ENCODE results near the gene NPB. TPM values are rescaled to one million over a fixed set of nuclear protein-coding genes. Genes with fewer than 3 reads are reported as not detected.

NPB gene
- total and polyA plus RNA-seq, 4 donors: 0.58 to 2.4 (median 1.0) TPM; not detected in 1

DNA sequence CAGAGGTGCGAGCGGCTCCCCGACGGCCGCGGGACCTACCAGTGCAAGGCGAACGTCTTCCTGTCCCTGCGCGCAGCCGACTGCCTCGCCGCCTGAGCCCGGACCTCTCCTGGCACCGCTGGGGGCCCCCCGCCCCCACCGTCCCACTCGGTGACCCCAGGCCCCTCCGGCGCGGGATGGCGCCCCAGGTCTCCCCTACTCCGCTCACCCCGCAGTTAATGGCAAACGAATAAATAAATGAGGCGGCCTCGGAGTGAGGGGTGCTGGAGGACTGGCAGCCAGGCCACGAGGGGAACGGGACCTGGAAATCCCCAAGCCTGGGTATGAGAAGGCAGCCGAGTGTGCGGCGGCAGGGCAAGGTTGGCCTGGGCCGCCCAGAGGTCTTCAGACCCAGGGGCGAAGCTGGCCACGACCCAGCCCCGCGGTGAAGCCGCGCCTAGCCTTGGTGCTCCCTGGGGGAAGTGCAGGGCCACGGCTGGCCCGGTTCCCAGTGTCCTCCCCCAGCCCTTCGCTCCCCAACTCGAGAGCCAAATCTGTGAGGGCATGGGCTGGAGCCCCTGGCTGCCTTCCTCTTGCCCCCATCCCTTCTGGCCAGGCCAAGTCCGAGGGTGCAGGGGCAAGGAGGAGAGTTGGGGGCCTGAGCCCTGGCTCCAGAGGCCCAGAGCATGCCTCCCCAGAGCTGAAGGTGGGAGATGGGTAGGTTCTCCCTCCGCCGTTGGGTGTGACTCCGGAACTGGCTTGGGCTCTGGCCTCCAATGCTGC, 796 bp downstream of the NPB start:
- H3K9me3 ChIP-seq (ENCODE audit: control insufficient read depth, low read length): no peaks in the 10 kb centered on the region
- intact Hi-C loops (cut with DNase I): no loop called here
- no peaks in the 10 kb centered on the region for H3K4me1 ChIP-seq (ENCODE audit: control insufficient read depth in 1 of 2, insufficient read depth in 2 of 2, low read length in 2 of 2)
- peak in 1 of 2 donors; percentile 78 for DNase-seq
- H3K27me3 ChIP-seq (ENCODE audit: control insufficient read depth in 1 of 2, insufficient read depth in 2 of 2, low read length in 1 of 2): no peaks in the 10 kb centered on the region
- no peak overlapping the region for H3K4me3 ChIP-seq (ENCODE audit: low read length in 2 of 2)
- WGBS, 2 donors: 52 to 56% methylated on average over 47 of the region's 47 CpGs
- H3K36me3 ChIP-seq (ENCODE audit: control insufficient read depth in 1 of 2, insufficient read depth in 2 of 2, low read length in 1 of 2): peaks cover 0 to 2% of the 10 kb centered on the region in 2 donors
- no peak for ATAC-seq (ENCODE audit: low FRiP score)
- no peak overlapping the region for H3K27ac ChIP-seq (ENCODE audit: low read depth in 1 of 2, low read length in 2 of 2)

DNA sequence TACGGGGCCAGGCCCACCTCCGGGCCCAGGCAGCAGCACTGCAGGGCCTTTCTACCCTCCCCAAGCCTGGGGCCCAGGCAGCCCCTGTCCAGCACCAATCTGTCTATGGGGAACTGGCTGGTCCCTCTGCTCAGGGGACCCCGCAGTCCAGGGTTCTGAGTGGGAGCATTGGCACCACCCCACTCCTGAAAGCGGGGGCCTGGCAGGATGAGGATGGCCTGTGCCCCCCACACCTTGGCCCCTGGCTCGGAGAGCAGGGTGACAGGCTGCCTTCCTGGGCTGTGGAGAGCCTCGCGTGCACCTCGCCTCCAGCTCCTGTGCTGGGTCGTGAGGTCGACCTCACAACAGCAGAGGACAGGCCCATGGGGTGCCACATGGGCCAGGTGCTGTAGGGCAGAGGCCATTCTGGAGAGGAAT, 1.4 kb downstream of the NPB start:
- H3K4me1 ChIP-seq (ENCODE audit: control insufficient read depth in 1 of 2, insufficient read depth in 2 of 2, low read length in 2 of 2): no peaks in the 10 kb centered on the region
- no peaks in the 10 kb centered on the region for H3K9me3 ChIP-seq (ENCODE audit: control insufficient read depth, low read length)
- H3K27ac ChIP-seq (ENCODE audit: low read depth in 1 of 2, low read length in 2 of 2): no peak overlapping the region
- ATAC-seq (ENCODE audit: low FRiP score) (no peak), DNase-seq (no peak)
- H3K36me3 ChIP-seq (ENCODE audit: control insufficient read depth in 1 of 2, insufficient read depth in 2 of 2, low read length in 1 of 2): peaks cover 0 to 2% of the 10 kb centered on the region in 2 donors
- intact Hi-C loops (cut with DNase I): no loop called here
- 95% methylated on average over 10 of the region's 10 CpGs for WGBS, 2 donors
- no peak overlapping the region for H3K4me3 ChIP-seq (ENCODE audit: low read length in 2 of 2)
- H3K27me3 ChIP-seq (ENCODE audit: control insufficient read depth in 1 of 2, insufficient read depth in 2 of 2, low read length in 1 of 2): no peaks in the 10 kb centered on the region

DNA sequence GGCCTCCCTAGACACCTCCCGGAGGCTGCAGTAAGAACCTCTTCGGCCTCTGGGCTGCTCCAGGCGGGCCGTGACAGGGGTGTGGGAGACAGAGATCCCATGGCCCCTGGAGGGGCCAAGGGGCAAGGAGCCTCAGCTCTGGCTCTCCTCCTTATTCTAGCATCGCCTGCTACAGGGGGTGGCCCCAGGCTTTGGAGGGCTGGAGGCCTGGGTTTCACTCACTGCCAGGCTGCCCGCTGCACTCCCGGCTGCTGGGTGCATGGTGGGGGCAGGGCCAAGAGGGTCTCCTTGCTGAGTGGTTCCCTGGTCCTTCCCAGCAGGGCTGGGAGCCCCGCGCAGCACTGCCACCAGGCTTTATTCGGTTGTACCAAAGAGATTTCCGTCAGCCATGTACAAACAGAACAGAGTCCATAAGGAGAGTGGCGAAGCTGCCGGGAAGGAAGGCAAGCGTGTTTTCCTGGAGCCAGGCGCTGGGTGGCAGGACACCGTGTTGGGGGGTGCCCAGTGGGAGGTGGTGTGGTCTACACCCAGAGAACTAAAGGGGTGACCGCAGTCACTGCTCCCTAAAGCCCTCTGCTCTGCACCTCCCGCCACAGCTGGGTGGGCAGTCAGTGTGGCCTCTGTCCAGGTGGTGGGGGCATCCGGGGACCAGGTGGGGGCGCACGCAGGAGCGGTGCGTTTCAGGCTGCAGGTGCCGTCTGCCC, 2.0 kb downstream of the NPB start:
- Histone ChIP-seq H3K27me3 (ENCODE audit: control insufficient read depth in 1 of 2, insufficient read depth in 2 of 2, low read length in 1 of 2) (no peaks in the 10 kb centered on the region), H3K4me3 (ENCODE audit: low read length in 2 of 2) (no peak overlapping the region), H3K4me1 (ENCODE audit: control insufficient read depth in 1 of 2, insufficient read depth in 2 of 2, low read length in 2 of 2) (no peaks in the 10 kb centered on the region), H3K27ac (ENCODE audit: low read depth in 1 of 2, low read length in 2 of 2) (no peak overlapping the region), H3K36me3 (ENCODE audit: control insufficient read depth in 1 of 2, insufficient read depth in 2 of 2, low read length in 1 of 2) (peaks cover 0 to 2% of the 10 kb centered on the region in 2 donors), H3K9me3 (ENCODE audit: control insufficient read depth, low read length) (no peaks in the 10 kb centered on the region)
- ATAC-seq (ENCODE audit: low FRiP score) (no peak), DNase-seq (no peak)
- intact Hi-C loops (cut with DNase I): no loop called here
- 93 to 95% methylated on average over 24 of the region's 24 CpGs for WGBS, 2 donors

DNA sequence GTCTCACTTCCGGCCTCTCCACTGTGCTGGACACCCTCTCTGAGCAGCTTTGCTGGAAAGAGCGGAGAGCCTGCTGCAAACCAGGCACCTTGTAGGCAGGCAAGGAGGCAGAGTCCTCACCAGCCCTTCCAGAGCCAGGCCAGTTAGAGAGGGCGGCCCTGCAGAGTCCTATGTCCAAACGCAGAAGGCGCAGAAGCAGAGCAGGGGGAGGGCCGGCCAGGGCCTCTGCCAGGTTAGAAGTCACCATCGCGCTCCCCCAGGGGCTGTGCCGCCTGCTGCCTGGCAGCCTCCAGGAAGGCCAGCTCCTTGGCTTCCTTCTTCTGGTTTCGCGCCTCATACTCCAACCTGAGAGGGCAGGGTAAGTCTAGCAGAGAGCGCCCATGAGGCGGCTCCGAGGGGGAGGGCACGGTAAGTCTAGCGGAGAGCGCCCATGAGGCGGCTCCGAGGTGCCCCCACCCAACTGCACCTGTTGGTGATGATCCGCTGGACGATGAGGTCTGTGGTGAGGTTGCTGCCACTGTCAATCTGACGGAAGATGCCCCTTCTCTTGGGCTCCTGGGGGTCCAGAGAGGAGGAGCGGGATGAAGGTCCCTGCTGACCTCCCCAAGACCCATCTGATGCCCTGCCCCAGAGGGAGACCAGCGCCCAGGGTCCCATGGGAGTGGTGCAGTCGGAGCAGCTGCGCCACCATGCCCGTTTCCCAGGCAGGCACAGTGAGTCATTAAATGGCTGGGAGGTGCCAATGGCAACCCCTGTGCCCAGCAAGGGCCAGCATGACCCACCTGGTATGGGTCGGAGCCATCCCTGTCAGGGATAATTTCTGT, 2.8 kb downstream of the NPB start:
- ATAC-seq (ENCODE audit: low FRiP score) (no peak), DNase-seq (no peak)
- no peak overlapping the region for H3K4me3 ChIP-seq (ENCODE audit: low read length in 2 of 2)
- no peaks in the 10 kb centered on the region for H3K4me1 ChIP-seq (ENCODE audit: control insufficient read depth in 1 of 2, insufficient read depth in 2 of 2, low read length in 2 of 2)
- H3K36me3 ChIP-seq (ENCODE audit: control insufficient read depth in 1 of 2, insufficient read depth in 2 of 2, low read length in 1 of 2): peaks cover 0 to 2% of the 10 kb centered on the region in 2 donors
- intact Hi-C loops (cut with DNase I): no loop called here
- H3K9me3 ChIP-seq (ENCODE audit: control insufficient read depth, low read length): no peaks in the 10 kb centered on the region
- no peaks in the 10 kb centered on the region for H3K27me3 ChIP-seq (ENCODE audit: control insufficient read depth in 1 of 2, insufficient read depth in 2 of 2, low read length in 1 of 2)
- 91 to 93% methylated on average over 27 to 28 of the region's 28 CpGs for WGBS, 2 donors
- no peak overlapping the region for H3K27ac ChIP-seq (ENCODE audit: low read depth in 1 of 2, low read length in 2 of 2)

DNA sequence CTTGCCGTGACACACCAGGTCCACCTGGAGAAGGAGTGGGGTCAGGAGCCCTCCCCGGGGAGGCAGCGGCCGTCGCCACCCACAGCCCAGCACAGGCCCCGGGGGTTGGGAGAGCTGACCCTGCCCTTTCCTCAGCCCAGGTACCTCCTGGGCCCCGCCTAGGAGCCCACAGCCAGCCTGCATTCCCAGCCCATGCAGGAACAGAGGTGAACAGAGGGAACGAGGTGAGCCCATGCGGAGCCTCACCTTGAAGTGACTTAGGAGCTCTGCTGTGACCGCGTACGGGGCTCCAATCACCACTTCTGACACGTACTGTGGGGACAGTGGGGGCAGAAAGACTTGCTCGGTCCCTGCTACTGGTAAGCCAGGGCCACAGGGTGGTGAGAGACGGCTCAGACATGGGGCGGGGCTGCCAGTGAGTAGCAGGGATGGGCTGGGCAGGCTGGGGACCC, 3.4 kb downstream of the NPB start:
- no peak for DNase-seq
- 94 to 97% methylated on average over 16 of the region's 16 CpGs for WGBS, 2 donors

DNA sequence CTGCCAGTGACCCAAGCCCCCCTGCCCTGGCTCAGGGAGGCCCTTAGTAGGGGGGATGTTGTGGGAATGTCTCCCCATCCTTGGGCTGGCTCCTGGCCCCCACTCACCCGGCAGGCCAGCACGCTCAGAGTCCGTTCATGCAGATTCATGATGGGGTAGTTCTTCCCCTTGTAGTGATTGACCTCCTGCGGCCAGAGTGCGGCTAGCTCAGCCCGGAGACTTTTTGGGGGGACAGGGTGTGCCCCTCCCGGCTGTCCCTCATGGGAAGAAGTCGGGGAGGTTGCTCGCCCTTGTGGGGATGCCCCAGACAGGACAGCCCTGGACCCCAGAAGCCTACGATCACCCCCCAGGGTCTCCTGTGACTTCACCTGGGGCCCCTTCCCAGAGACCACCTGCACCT, 4.0 kb downstream of the NPB start:
- Histone ChIP-seq H3K27me3 (ENCODE audit: control insufficient read depth in 1 of 2, insufficient read depth in 2 of 2, low read length in 1 of 2) (no peaks in the 10 kb centered on the region), H3K27ac (ENCODE audit: low read depth in 1 of 2, low read length in 2 of 2) (no peak overlapping the region), H3K4me1 (ENCODE audit: control insufficient read depth in 1 of 2, insufficient read depth in 2 of 2, low read length in 2 of 2) (no peaks in the 10 kb centered on the region), H3K4me3 (ENCODE audit: low read length in 2 of 2) (no peak overlapping the region), H3K36me3 (ENCODE audit: control insufficient read depth in 1 of 2, insufficient read depth in 2 of 2, low read length in 1 of 2) (no peaks in the 10 kb centered on the region), H3K9me3 (ENCODE audit: control insufficient read depth, low read length) (no peaks in the 10 kb centered on the region)
- no peak for DNase-seq
- intact Hi-C loops (cut with DNase I): no loop called here
- 94 to 95% methylated on average over 10 of the region's 10 CpGs for WGBS, 2 donors
- no peak for ATAC-seq (ENCODE audit: low FRiP score)

More for the DNA sequence above, 3.4 kb downstream of the NPB start:
- H3K9me3 ChIP-seq (ENCODE audit: control insufficient read depth, low read length): no peaks in the 10 kb centered on the region
- no peaks in the 10 kb centered on the region for H3K27me3 ChIP-seq (ENCODE audit: control insufficient read depth in 1 of 2, insufficient read depth in 2 of 2, low read length in 1 of 2)
- H3K4me1 ChIP-seq (ENCODE audit: control insufficient read depth in 1 of 2, insufficient read depth in 2 of 2, low read length in 2 of 2): no peaks in the 10 kb centered on the region
- no peak for ATAC-seq (ENCODE audit: low FRiP score)
- H3K27ac ChIP-seq (ENCODE audit: low read depth in 1 of 2, low read length in 2 of 2): no peak overlapping the region
- no peaks in the 10 kb centered on the region for H3K36me3 ChIP-seq (ENCODE audit: control insufficient read depth in 1 of 2, insufficient read depth in 2 of 2, low read length in 1 of 2)
- no peak overlapping the region for H3K4me3 ChIP-seq (ENCODE audit: low read length in 2 of 2)
- intact Hi-C loops (cut with DNase I): no loop called here

DNA sequence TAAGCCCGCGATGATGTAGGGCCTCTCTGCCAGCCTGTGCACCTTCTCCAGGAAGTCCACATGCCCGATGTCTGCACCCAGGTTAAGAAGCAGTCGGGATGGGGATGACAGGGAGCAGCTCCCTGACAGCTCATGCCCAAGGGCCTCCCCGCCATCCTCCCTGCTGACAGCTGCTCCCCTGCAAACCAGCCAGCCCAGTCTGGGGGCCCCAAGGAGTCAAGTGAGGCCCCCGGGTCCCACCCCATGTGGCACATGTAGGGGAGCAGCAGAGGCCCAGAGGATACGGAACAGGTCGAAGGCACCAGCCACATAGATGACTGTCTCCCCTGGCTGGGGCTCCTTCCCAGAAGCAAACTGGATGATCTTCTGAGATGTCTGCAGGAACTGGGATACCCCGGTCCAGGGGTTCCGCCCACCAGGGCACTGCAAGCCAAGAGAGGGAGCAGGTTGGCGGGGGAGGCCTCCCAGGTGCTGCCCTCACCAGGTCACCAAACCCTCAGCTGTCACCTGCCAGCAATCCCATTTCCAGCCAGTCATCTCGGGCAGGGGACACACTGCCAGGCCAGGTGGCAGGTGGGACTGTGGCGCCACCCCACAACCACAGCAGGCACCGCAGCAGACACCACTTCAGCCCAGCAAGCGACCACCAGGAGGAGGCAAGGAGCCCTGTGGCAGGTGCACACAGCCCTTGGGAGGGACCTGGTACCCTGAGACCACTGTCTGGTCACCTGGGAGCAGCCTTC, 4.6 kb downstream of the NPB start:
- no peak overlapping the region for H3K27ac ChIP-seq (ENCODE audit: low read depth in 1 of 2, low read length in 2 of 2)
- no peaks in the 10 kb centered on the region for H3K36me3 ChIP-seq (ENCODE audit: control insufficient read depth in 1 of 2, insufficient read depth in 2 of 2, low read length in 1 of 2)
- ATAC-seq (ENCODE audit: low FRiP score) (no peak), DNase-seq (no peak)
- H3K4me3 ChIP-seq (ENCODE audit: low read length in 2 of 2): no peak overlapping the region
- H3K27me3 ChIP-seq (ENCODE audit: control insufficient read depth in 1 of 2, insufficient read depth in 2 of 2, low read length in 1 of 2): no peaks in the 10 kb centered on the region
- 93% methylated on average over 15 of the region's 15 CpGs for WGBS, 2 donors
- no peaks in the 10 kb centered on the region for H3K4me1 ChIP-seq (ENCODE audit: control insufficient read depth in 1 of 2, insufficient read depth in 2 of 2, low read length in 2 of 2)
- intact Hi-C loops (cut with DNase I): no loop called here
- H3K9me3 ChIP-seq (ENCODE audit: control insufficient read depth, low read length): no peaks in the 10 kb centered on the region

Data from aorta (tissue), 5 donors.